ENCODE results near the gene CTIF.

Gene CTIF

DNA sequence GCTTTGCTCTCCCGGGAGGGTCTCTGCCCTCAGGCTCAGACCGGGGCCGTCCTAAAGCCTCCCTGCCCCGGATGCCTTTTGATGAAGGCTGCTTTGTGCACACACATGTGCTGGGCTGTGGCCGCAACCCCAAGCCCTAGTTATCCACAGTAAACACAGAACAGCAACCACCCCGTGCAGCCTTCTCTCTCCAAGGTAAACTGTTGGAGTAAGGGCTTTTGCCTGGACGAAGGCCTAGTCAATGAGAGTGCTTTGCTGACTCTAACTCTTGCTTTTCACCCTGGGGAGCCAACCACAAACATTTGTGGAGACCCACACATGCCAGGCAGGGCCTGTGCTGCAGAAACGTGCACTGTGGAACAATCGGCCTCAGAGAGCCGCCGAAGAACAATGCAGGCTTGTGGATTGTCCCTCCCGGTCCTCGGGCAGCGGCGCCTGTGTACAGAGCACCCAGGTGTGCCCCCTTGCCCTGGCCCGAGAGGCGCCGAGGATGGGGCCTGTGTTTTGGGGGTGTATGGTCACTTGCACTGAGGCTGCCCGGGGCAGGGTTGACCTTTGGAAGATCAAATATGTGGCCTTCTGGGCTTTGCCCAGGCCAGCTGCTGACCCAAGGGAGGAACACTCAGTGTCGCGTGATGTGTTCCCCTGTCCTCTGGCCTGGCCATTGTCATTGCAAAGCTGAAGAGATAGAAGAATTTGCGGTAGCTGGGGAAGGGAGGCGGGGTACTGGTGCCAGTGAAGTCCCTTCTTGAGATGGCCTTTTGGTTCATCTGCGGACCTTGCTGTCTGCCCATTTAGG lies 37.0 kb downstream of the CTIF start:
- no peak for DNase-seq (ENCODE audit: low spot score)

DNA sequence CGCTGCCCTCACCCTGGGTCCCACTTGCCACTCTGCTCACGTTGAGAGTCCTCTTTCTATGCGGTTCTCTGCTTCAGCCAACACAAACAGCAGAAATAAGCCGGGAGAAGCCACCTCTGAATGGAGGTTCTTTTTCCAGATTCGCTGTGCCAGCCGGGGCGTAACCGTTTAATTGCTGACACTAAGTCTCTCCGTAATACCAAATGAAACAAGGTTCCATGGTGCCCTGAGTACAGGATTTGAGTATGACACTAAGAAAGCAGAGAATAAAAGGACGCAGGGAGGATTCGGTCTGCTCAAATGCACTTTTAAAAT lies 37.6 kb downstream of the CTIF start:
- DNase-seq (ENCODE audit: low spot score), result no peak

DNA sequence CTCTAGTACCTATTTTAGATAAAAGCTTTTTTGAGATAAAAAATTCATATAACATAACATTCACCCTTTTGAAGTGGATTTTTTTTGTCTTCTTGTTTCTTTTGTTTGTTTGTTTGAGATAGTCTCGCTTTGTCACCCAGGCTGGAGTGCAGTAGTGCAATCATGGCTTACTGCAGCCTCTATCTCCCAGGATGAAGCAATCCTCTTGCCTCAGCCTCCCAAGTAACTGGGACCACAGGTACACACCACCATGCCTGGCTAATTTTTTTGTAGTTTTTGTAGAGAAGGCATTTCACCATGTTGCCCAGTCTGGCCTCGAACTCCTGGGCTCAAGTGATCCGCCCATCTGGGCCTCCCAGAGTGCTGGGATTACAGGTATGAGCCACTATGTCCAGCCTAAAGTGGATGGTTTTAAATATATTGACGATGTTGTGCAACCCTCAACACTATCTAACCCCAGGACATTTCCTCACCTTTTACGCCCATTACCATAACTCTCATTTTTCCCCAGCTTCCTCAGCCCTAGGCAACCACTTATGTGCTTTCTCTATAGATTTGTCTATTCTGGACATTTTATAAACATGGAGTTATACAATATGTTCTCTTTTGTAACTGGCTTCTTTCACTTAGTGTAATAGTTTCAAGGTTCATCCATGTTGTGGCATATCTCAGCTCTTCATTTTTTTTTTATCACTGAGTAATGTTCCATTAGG lies 38.8 kb downstream of the CTIF start:
- DNase-seq (ENCODE audit: low spot score), result no peak

DNA sequence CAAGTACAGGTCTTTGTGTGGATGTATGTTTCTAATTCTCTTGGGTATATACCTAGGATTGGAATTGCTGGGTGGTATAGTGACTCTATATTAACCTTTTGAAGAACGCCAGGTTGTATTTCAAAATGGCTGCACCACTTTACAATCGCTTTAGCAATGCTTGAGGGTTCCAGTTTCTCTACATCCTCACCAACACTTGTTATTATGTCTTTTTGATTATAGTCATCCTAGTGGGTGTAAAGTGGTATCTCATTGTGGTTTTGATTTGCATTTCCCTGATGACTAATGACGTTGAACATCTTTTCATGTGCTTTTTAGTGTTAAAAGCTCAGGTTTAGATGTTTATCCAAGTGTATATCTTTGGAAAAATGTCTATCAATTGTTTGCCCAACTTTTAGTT lies 39.5 kb downstream of the CTIF start:
- no peak for DNase-seq (ENCODE audit: low spot score)

DNA sequence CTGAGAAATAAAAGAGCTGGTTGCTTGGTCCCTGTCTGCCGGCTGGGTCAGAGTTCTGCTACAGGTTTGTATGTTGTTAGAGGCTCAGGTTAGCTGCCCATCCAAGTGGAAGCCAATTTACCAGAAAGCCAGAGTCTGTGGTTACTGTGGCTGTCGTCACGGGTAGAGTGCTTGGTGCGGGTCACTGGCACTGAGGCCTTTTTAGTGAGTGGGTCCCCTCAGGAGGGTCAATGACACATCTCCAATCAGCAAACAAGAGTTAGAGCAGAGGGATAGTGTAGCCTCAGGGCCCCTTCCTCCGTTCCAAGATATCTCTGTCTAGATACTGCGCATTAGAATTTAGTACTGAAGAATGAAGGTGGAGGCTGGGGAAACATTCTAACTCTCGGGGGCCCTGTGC lies 41.2 kb downstream of the CTIF start:
- DNase-seq (ENCODE audit: low spot score), result no peak

DNA sequence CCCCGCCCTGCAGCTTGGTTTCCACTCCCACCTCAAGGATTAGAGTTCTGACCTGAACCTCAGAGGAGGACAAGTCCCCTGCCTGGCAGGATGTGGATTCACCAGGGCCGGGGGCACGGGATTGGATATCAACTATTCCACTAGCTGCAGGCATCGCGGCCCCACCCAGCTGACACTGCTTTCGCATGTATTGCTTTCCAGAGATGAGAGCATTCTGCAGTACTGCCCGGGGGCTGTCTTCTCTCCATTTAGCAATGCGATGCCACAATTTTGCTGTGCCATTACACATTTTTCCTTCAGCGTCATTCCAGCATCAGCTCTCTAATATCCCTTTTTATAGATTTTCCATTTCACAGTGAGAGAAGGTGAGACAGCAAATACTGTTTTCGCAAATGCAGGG lies 42.0 kb downstream of the CTIF start:
- no peak for DNase-seq (ENCODE audit: low spot score)

DNA sequence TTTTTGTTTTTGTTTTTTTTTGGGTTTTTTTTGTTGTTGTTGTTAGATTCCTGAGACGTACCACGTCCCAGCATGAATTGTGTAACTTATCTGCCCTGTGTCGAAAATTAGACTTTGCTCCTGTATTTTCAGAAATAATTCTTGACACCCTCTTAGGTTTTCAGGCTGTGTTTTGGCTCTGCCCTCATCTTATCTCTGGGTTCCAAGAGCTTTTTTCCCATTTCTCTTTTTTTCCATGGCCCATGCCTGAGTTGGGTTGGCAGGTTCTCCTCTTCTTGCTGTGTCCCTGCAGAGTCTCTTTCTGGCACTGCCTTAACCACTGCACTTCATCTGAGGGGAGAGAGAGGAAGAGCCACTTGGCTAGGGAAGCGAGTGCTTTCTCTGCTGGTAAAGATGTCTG lies 42.4 kb downstream of the CTIF start:
- DNase-seq (ENCODE audit: low spot score), result no peak

DNA sequence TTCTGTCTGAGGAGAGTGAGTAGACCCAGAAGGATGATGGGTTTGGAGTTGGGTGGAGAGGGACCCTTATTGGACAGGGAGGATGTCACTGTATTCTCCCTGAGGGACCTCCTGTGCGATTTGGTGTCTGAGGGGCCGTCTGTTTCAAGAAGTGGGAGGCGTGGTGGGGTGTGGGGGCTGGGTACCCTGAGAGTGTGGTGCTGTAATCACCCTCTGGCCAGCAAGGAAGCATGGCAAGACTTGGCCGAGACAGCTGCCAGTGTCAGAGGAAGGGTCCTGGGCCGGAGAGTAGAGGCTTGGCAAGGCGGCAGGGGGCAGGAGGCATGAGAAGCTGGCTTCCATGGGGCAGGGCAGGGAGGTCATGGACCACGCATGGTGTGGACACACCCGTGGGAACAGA lies 43.1 kb downstream of the CTIF start:
- no peak for DNase-seq (ENCODE audit: low spot score)

DNA sequence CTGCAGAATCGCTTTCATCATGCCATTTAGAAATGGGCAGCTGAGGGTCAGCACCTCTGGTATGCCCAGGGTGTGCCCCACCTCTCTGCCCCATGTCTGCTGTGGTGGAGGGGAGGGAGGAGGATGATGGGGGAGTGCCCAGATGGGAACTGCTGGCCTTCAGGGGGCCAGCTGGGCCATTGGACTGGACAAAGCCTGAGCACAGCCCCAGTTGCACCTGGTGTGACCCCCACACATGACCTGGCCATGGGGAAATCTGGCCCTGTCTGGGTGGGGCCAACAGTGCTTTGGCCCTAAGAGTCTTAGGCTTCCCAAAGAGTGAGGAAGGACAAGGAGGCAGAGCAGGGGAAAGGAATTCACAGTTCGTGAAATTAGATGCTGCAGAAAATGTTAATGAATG lies 44.1 kb downstream of the CTIF start:
- DNase-seq (ENCODE audit: low spot score), result no peak

DNA sequence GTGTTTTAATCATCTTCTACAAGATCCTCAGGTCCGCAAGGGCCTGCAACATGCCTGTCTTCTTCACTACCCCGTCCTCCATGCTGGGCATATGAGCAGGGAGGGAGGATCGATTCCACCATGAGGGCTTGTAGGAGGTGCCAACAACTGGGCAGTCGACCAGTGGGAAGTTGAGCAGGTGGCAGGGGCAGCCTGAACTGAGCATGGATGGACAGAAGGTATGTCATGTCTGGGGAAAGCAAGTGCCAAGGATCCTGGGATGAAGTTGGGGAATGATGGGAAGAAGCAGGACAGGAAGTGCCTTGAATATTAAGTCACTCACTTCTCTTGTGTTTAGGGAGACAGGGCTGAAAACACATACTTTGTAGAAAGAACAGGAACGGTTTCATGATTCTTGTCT lies 44.7 kb downstream of the CTIF start:
- DNase-seq (ENCODE audit: low spot score), result no peak

DNA sequence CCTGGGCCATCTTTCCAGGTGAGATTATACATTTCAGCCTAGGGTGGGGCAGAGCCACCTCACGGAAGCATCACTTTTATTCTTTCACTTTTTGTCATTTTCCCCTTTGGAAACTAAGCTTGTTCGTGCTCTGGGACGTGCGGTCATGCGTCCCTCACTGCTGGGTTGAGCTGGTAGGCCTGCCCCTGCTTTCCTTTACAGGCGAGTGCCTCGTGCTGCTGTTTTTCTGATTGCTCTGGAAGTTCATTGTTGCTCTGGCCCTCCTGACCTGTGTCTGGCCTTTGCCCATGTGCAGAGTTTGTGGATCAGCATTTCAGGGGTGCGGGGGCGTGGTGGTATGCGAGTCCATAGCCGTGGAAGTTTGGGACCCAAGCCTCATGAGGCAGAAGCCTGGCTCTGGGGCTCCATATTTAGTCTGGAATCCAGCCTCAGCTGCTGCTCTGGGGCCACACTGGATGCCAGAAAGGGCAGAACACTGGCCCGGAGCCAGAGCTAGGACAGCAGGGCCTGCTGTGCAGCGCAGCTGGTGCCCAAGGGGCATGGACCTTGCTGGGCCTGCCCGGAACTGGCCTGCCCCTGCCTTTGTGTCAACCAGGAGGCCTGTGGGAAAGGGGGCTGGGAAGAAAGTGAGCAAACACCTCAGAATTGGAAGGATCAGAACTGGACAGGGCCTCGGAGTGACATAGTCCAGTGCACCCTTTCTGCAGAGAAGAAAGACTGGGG lies 51.1 kb downstream of the CTIF start:
- DNase-seq (ENCODE audit: low spot score), result no peak

DNA sequence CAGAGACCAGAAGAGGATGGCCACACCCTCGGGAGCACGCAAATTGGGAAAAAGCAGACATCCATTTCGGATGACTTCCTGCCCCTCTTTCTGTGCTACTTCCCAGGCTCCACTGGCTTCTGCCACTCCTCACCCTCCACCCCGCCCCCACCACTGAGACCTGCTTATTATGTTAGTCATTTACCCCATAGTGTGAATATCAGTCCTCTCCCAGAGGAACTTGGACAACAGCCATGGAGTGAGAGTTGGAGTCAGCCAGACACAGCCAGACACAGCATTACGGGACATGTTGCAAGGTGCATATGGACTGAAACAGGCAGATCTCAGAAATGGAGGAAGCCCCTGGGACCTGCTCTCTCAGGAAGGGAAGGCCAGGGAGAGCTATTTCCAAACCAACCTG lies 51.8 kb downstream of the CTIF start:
- DNase-seq (ENCODE audit: low spot score), result no peak

DNA sequence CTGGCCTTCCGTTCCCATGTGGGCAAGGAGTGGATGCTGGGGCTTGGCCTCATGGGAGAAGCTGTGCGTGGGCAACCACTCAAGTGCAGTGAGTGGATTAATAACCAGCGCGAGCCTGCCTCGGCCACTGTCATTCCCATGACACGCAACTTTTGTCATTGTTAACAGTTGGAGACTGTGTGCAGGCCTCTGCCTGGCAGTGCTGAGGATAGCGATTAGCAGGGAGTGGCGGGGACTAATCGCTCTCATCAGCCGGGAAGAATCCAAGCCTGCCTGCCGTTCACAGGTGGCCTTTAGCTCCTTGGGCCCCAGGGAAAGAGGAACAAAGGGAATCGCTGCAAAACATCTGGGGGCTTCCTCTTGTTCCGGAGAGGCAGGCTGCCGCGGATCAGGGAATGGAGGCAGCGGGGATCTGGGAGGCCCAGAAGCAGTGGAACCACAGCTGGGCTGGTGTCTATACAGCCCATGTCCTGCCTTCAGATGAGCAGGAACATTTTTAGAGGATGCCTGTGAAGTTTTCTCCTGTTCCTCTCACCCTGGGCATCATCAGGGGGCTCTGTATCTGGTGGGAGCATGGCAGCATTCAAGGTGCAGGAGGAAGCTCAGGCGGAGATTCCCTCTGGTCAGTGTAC lies 53.8 kb downstream of the CTIF start:
- DNase-seq (ENCODE audit: low spot score), result no peak

DNA sequence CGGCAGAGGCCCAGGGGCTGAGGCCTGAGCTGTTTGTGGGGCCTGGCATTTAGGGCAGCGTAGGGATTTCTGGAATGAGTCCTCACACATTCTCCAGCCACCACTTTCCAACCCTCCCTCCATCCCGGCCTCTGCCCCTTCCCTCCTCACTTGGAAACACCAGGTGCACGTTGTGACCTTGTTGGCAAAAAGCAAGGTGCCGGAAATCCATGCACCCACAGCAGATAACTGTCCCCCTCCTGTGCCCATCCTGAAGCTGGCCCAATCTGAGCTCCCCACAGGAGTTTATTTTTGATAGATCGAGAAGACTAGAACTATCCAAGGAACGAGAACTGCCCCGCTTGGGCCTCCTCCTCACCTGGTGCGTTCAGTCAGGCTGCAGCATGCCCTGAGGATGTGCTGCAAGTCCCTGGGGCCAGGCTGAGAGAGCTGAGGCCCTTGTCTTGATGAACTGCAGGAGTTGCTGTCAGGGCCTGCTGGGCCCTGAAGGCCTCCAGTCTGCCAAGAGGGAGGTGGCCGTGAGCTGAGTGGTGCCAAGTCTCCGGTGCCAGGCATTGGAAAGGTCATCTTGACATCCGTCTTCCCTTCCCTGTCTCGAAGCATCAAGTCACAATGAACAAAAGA lies 55.8 kb downstream of the CTIF start:
- no peak for DNase-seq (ENCODE audit: low spot score)

DNA sequence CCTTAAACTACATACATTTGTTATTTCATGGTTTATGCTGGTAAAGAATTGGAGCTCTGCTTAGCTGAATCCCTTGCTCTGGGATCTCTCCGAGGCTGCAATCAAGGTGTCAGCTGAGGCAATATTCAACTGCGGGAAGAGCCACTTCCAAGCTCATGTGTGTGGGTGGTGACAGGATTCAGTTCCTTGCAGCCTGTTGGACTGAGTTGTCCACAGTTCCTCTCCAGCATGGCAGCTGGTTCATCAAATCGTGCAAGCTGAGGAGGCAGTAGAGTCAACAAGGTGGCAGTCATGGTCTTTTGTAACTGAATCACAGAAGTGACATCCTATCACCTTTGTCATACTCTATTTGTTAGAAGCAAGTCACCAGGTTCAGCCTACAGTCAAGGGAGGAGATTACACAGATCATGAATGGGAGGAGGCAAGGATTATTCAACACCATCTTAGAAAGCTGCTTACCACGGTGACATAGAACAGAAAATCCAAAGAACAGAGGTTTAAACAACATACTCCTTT lies 56.9 kb downstream of the CTIF start:
- no peak for DNase-seq (ENCODE audit: low spot score)

DNA sequence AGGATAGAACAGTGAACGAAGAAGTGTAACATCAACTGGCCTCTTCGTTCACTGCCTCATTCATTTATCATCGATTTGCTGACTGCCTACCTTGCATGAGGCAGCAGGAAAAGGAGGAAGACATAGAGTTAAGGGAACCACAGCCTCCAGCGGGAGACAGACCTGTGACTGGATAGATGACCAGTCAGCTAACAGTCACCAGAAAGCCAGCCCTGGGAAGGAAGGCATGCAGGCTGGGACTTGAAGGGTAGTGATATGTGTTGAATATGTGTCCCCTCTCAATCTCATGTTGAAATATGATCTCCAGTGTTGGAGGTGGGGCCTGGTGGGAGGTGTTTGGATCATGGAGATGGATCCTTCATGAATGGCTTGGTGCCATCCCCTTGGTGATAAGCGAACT lies 58.3 kb downstream of the CTIF start:
- no peak for DNase-seq (ENCODE audit: low spot score)

DNA sequence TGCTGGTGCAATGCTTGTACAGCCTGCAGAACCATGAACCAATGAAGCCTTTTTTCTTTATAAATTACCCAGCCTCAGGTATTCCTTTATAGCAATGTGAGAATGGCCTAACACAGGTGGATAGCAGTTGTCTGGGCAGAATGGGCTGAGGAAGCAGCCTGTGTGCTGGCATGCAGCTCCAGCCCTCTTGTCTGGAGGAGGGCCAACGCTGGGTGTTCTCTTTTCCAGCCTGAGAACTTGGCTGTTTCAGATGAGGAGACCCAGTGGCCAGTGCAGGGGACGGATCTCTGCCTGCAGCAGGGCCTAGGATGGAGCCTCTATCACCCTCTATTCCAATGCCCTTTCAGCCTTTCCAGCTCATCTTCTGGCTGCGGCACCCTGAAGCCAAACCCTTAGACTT lies 58.8 kb downstream of the CTIF start:
- no peak for DNase-seq (ENCODE audit: low spot score)

DNA sequence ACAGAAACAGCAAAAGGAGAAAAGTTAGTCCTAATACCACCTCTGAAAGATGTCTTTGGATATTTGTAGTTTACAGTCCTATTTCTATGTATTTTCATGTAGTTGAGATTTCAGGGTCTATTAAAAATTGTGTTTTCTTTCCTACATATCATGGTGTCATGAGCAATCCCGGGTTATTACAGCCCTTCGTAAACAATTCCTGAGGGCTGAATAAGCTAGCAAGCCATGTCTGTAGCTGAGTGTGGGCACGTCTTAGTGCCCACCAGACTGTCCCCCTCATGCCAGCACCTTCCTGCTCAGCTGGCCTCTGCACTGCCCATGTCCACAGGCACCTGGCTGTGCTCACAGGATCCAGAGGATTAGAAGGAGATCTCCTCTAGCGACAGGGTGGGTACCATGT lies 60.6 kb downstream of the CTIF start:
- DNase-seq (ENCODE audit: low spot score), result no peak

DNA sequence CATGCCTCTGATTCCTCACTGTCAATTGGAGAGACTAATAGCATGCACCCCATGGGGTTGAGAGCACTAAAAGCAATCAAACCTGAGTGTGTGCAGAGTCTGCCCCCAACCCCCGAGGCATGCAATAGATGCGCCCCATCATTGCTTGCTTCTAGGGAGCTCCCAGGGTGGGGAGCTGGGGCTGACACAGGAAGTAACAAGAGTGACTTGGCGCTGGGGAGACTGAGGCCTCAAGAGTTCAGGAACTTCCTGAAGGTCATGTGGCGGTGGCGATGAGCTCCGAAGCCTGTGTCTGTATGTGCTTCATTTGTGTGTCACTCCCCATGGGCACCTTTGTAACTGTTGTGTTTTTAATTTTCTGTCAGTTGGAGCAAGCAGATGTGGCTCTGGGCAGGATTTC lies 61.2 kb downstream of the CTIF start:
- DNase-seq (ENCODE audit: low spot score), result no peak

DNA sequence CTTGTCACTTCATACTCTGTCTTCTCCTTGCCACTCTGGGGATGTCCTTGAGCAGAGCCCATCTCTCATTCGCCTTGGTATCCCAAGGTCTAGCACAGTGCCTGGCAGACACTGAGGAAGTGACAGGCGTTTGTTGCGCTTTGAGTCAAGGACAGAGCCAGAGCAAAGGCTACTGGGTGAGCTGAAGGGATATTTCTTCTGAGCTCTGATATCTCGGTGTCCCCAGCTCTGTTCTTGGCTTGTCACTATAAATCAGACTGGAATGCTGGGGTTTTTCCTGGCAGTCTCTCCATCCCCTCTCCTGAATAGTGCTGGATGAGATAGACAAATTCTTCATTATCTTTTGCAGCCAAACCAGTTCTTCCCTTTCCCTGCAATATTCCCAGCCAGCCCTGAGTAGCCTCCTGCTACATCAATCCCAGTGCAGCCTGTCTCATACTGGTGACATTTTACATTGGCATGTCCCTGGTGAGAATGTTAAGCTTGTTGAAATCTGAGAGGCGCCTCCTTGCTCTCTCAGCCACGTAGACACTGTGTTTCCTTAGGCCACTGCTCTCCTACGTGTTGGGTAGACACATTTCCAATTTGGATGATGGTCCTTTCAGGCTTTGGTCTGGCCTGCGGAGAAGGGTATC lies 61.7 kb downstream of the CTIF start:
- DNase-seq (ENCODE audit: low spot score), result no peak

DNA sequence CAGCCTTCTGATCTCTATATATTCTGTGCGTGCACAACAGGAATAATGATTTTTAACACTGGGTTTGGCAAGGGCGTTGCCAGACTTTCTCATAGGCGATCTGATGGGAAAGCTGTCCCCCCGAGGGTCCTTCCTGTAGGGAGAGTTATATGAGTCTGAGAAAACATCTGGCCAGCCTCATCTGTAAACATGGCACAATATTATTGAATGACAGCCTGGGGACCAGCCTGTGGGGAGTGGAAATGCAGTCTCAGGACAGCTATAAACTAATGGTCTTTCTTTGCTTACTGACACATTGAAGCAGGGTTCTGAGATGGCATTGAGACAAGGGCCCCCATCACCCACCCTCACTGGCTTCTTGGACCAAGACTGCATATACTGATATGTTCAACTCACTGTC lies 62.5 kb downstream of the CTIF start:
- no peak for DNase-seq (ENCODE audit: low spot score)
